Measurements from ENCODE around the gene GPX3. TPM values are rescaled to one million over a fixed set of nuclear protein-coding genes. Genes with fewer than 3 reads are reported as not detected.

Gene GPX3
- total RNA-seq, 1 donor from 2014 or later: 855 TPM

DNA sequence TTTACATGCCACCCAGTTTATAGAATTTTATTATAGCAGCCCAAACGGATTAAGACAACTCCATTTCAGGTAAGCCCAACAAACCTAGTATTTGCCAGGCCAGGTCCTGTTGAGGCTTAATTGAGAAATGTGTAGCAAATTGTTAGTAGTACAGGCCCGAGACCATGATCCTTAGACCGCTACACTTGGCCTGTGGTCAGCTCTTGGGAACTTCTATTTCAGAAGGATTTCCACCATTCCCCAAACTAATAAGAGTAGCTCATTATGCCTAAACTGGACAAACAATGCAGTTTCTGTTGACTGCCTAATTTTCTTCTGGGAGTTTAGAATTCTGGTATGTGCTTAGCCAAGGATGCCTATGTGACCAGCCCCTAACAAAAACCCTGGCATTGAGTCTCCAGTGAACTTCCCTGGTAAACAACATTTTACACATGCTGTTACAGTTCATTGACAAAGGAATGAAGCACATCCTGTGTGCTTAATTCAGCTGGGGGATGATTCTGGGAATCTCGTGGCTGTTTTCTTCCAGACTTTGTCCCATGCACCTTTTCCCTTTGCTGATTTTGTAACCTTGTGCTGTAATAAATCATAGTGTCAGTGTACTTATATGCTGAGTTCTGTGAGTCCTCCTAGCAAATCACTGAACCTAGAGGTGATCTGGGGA is 5.6 kb upstream of the GPX3 start:
- no peaks in the 10 kb centered on the region for H3K27me3 ChIP-seq (ENCODE audit: low read depth)
- TF ChIP-seq, protein P1, sequence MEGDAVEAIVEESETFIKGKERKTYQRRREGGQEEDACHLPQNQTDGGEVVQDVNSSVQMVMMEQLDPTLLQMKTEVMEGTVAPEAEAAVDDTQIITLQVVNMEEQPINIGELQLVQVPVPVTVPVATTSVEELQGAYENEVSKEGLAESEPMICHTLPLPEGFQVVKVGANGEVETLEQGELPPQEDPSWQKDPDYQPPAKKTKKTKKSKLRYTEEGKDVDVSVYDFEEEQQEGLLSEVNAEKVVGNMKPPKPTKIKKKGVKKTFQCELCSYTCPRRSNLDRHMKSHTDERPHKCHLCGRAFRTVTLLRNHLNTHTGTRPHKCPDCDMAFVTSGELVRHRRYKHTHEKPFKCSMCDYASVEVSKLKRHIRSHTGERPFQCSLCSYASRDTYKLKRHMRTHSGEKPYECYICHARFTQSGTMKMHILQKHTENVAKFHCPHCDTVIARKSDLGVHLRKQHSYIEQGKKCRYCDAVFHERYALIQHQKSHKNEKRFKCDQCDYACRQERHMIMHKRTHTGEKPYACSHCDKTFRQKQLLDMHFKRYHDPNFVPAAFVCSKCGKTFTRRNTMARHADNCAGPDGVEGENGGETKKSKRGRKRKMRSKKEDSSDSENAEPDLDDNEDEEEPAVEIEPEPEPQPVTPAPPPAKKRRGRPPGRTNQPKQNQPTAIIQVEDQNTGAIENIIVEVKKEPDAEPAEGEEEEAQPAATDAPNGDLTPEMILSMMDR (IDR thresholded peaks at IDR 0.05): no peak
- ATAC-seq (no peak), DNase-seq (no peak)
- peak overlapping the region; percentile 49 for H3K27ac ChIP-seq
- no peaks in the 10 kb centered on the region for H3K9me3 ChIP-seq
- intact Hi-C loops (cut with DNase I): no loop called here
- H3K4me3 ChIP-seq: no peak overlapping the region
- H3K4me1 ChIP-seq: peaks cover 34% of the 10 kb centered on the region
- no peaks in the 10 kb centered on the region for H3K36me3 ChIP-seq

DNA sequence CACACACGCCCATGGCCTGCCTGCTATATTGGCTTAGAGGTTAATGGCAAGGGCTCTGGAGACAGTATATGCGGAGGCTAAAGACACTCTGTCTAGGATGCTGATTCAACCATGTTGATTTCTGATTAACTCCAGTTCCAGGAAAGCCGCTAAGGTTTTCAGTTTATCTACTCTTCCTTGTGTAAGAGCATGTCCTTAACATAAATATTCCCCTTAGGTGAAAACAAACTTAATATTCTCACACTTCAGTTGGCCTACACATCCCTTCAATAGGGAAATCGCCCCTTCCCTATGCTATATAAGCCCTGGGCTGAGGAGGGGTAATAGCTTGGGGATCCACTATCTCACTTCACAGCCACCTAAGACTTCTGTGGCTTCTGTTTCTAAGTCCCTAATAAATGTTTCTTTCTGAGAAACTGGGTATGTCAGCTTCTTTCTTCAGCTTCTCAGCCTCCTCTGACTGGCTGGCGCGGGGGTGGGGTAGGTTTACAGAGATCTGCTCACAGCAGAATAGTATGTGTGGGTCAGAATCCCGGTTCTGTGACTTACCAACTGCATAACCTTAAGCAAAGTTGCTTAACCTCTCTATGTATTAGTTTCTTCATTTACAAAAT is 4.3 kb upstream of the GPX3 start:
- DNase-seq (no peak), ATAC-seq (no peak)
- Histone ChIP-seq H3K4me1 (peaks cover 44% of the 10 kb centered on the region), H3K27ac (peak overlapping the region; percentile 2), H3K36me3 (no peaks in the 10 kb centered on the region), H3K4me3 (no peak overlapping the region), H3K9me3 (no peaks in the 10 kb centered on the region), H3K27me3 (ENCODE audit: low read depth) (no peaks in the 10 kb centered on the region)
- intact Hi-C loops (cut with DNase I): no loop called here
- TF ChIP-seq, protein P1 (IDR thresholded peaks at IDR 0.05): no peak

- ATAC-seq (peak in 1 of 2 donors; percentile 4), DNase-seq (peak; percentile 81)
- Histone ChIP-seq H3K36me3 (no peaks in the 10 kb centered on the region), H3K27me3 (ENCODE audit: low read depth) (no peaks in the 10 kb centered on the region), H3K9me3 (no peaks in the 10 kb centered on the region), H3K27ac (no peak overlapping the region), H3K4me1 (peaks cover 50% of the 10 kb centered on the region), H3K4me3 (no peak overlapping the region)
- intact Hi-C loops (cut with DNase I): no loop called here
- TF ChIP-seq, protein P1 (IDR thresholded peaks at IDR 0.05): no peak
Measured at GRCh38 chr5:151016700-151017099, 3.7 kb upstream of the GPX3 start.

- DNase-seq (no peak), ATAC-seq (no peak)
- no peaks in the 10 kb centered on the region for H3K27me3 ChIP-seq (ENCODE audit: low read depth)
- H3K27ac ChIP-seq: no peak overlapping the region
- intact Hi-C loops (cut with DNase I): no loop called here
- TF ChIP-seq, protein P1 (IDR thresholded peaks at IDR 0.05): no peak
- no peak overlapping the region for H3K4me3 ChIP-seq
- H3K4me1 ChIP-seq: peaks cover 51% of the 10 kb centered on the region
- peaks cover 9% of the 10 kb centered on the region for H3K36me3 ChIP-seq
- H3K9me3 ChIP-seq: no peaks in the 10 kb centered on the region
Measured at GRCh38 chr5:151017897-151018296, 2.5 kb upstream of the GPX3 start.

DNA sequence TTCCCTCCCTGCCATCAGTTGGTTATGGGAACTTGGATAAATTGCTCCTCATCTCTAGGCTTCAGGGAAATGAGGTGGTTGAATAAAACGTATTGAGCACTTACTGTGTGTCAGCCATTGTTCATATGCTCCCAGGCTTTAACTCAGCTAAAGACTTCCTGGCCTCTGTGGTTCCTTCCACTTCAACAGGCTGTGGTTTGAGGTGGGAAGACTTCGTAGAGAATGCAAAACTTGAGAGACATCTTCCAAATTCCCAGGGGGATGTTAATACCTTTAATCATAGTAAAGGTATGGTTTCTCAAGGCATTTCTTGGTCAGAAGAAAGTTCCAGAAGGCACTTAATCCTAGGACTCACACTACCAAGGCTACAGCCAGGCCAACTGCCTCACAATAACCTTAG is 1.5 kb upstream of the GPX3 start:
- DNase-seq (no peak), ATAC-seq (no peak)
- TF ChIP-seq, protein P1 (IDR thresholded peaks at IDR 0.05): no peak
- H3K27me3 ChIP-seq (ENCODE audit: low read depth): no peaks in the 10 kb centered on the region
- H3K4me3 ChIP-seq: no peak overlapping the region
- intact Hi-C loops (cut with DNase I): no loop called here
- H3K9me3 ChIP-seq: no peaks in the 10 kb centered on the region
- H3K4me1 ChIP-seq: peaks cover 61% of the 10 kb centered on the region
- H3K27ac ChIP-seq: no peak overlapping the region
- peaks cover 13% of the 10 kb centered on the region for H3K36me3 ChIP-seq
